ENCODE measurements around the gene RGS6.

GRCh38 chr14:72013721-72014345 is 81.6 kb downstream of the RGS6 start:
- no peak for TF ChIP-seq CTCF (IDR thresholded peaks at IDR 0.05 in 4 of 5, conservative IDR thresholded peaks at IDR 0.05 in 1 of 5)
- TF ChIP-seq POLR2A (IDR thresholded peaks at IDR 0.05): no peak

Data from gastrocnemius medialis (tissue), 4 donors.